ENCODE data around the gene DIP2B.

- no peak for TF ChIP-seq REST (IDR thresholded peaks at IDR 0.05; ENCODE audit: insufficient read depth in 1 of 2, low read depth in 2 of 2, low read length in 1 of 2)
- TF ChIP-seq TCF7L2 (IDR thresholded peaks at IDR 0.05; ENCODE audit: low read depth, low read length), result no peak
Observed at GRCh38 chr12:50633955-50634354, 129.2 kb downstream of the DIP2B start.

Data from Panc1 (cell line).